ENCODE measurements around the gene NEK7. TPM values are rescaled to one million over a fixed set of nuclear protein-coding genes. Genes with fewer than 3 reads are reported as not detected.

NEK7 gene
- total RNA-seq (100 to 1,000 TPM; 106 to 107 TPM), polyA plus RNA-seq (100 to 1,000 TPM in 1 of 2 donors, 10 to 100 TPM in 1; 60.1 to 164 TPM)
- long read RNA-seq, donor 1, partial matches to known transcripts = 2 of 11 reads
- long read RNA-seq, donor 1, other reads (novel, unspliced or antisense) = 9 of 11 reads
- long read RNA-seq, donor 2, full-length matches to known transcripts = 35 of 67 reads
- long read RNA-seq, donor 2, partial matches to known transcripts = 6 of 67 reads
- long read RNA-seq, donor 2, other reads (novel, unspliced or antisense) = 26 of 67 reads

DNA sequence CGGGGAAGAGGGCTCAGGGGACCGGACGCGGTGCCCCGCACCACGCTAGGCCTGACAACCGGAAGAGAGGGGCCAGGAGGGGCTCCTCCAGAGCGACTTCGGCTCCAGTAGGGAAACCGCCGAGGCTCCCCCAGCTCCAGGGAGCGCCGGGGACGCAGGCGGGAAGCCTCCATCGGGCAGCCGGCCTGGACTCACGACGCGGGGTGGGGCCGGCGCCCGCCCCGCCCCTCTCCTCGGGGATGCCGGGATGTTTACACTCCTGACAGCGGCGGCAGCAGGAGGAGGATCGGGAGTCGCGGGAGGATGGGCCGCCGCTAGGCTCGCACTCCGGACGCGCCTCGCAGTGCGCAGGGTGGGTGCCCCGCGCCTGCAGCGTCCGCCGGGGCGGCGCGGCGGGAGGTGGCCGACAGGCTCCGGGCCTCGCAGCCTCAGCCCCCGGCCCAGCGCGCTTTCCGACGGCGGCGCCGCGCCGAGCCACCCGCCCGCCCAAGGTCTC, at the start of gene NEK7:
Gene NEK7 (plus strand): TSS at position 254 of the 496 bp plus-strand sequence. CDS start 75,583 bp downstream, outside the sequence.
- Histone ChIP-seq H3K4me1 (ENCODE audit: control insufficient read depth in 1 of 2, insufficient read depth in 2 of 2, low read length in 2 of 2) (peaks cover 0 to 2% of the 10 kb centered on the region in 2 donors), H3K4me3 (ENCODE audit: low read length in 2 of 2) (peak within 1 kb of the TSS; percentile 89 to 97), H3K9me3 (ENCODE audit: control insufficient read depth, low read length) (no peaks in the 10 kb centered on the region), H3K27ac (ENCODE audit: low read depth in 1 of 2, low read length in 2 of 2) (peak within 1 kb of the TSS; percentile 89 to 98), H3K27me3 (ENCODE audit: control insufficient read depth in 1 of 2, insufficient read depth in 2 of 2, low read length in 1 of 2) (no peaks in the 10 kb centered on the region), H3K36me3 (ENCODE audit: control insufficient read depth in 1 of 2, insufficient read depth in 2 of 2, low read length in 1 of 2) (no peaks in the 10 kb centered on the region)
- peak; percentile 90 to 93 for DNase-seq
- ATAC-seq (ENCODE audit: low FRiP score) = peak; percentile 87
- WGBS, 2 donors = 0% methylated on average over 54 to 63 of the region's 63 CpGs
- intact Hi-C loops (cut with DNase I) = loop anchor here in 1 of 2 donors (5.0 to 10.0 kb wide), 2 partner anchors 39 to 108 kb away; no protein-coding TSS in a partner anchor

GRCh38 chr1:198107091-198107501, 49.7 kb upstream of the NEK7 start:
- no peak for DNase-seq
- no peak overlapping the region for H3K4me3 ChIP-seq (ENCODE audit: low read length in 2 of 2)
- no peaks in the 10 kb centered on the region for H3K36me3 ChIP-seq (ENCODE audit: control insufficient read depth in 1 of 2, insufficient read depth in 2 of 2, low read length in 1 of 2)
- WGBS, 2 donors = 94 to 98% methylated on average over 2 of the region's 2 CpGs
- intact Hi-C loops (cut with DNase I) = no loop called here
- no peak overlapping the region for H3K27ac ChIP-seq (ENCODE audit: low read depth in 1 of 2, low read length in 2 of 2)
- ATAC-seq (ENCODE audit: low FRiP score) = no peak
- H3K27me3 ChIP-seq (ENCODE audit: control insufficient read depth in 1 of 2, insufficient read depth in 2 of 2, low read length in 1 of 2) = no peaks in the 10 kb centered on the region
- H3K4me1 ChIP-seq (ENCODE audit: control insufficient read depth in 1 of 2, insufficient read depth in 2 of 2, low read length in 2 of 2) = no peaks in the 10 kb centered on the region
- no peaks in the 10 kb centered on the region for H3K9me3 ChIP-seq (ENCODE audit: control insufficient read depth, low read length)

- H3K27me3 ChIP-seq (ENCODE audit: control insufficient read depth in 1 of 2, insufficient read depth in 2 of 2, low read length in 1 of 2) = no peaks in the 10 kb centered on the region
- no peaks in the 10 kb centered on the region for H3K36me3 ChIP-seq (ENCODE audit: control insufficient read depth in 1 of 2, insufficient read depth in 2 of 2, low read length in 1 of 2)
- no peak for DNase-seq
- intact Hi-C loops (cut with DNase I) = no loop called here
- WGBS, 2 donors = 90 to 94% methylated on average over 1 of the region's 1 CpG
- no peak for ATAC-seq (ENCODE audit: low FRiP score)
- H3K4me1 ChIP-seq (ENCODE audit: control insufficient read depth in 1 of 2, insufficient read depth in 2 of 2, low read length in 2 of 2) = no peaks in the 10 kb centered on the region
- H3K4me3 ChIP-seq (ENCODE audit: low read length in 2 of 2) = no peak overlapping the region
- H3K27ac ChIP-seq (ENCODE audit: low read depth in 1 of 2, low read length in 2 of 2) = no peak overlapping the region
- H3K9me3 ChIP-seq (ENCODE audit: control insufficient read depth, low read length) = no peaks in the 10 kb centered on the region
These were observed 48.0 kb upstream of the NEK7 start for GRCh38 chr1:198108636-198109370.

DNA sequence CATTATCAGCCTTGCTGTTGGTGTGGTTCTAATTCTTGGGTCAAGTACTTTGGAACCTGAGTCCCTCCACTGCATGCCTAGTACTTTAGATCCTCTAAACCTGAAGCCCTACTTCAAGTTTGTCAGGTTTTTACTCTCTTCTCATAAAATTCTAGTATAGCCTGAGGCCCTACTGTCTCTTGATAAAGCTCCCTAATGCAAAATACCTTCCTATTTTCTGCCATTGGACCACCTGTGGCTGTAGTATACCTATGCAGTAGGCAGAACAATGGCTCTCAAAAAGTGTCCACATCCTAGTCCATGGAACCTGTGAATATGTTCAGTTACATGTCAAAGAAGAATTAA, 47.5 kb upstream of the NEK7 start:
- Histone ChIP-seq H3K4me1 (ENCODE audit: control insufficient read depth in 1 of 2, insufficient read depth in 2 of 2, low read length in 2 of 2) (no peaks in the 10 kb centered on the region), H3K27ac (ENCODE audit: low read depth in 1 of 2, low read length in 2 of 2) (no peak overlapping the region), H3K4me3 (ENCODE audit: low read length in 2 of 2) (no peak overlapping the region), H3K27me3 (ENCODE audit: control insufficient read depth in 1 of 2, insufficient read depth in 2 of 2, low read length in 1 of 2) (no peaks in the 10 kb centered on the region), H3K9me3 (ENCODE audit: control insufficient read depth, low read length) (no peaks in the 10 kb centered on the region), H3K36me3 (ENCODE audit: control insufficient read depth in 1 of 2, insufficient read depth in 2 of 2, low read length in 1 of 2) (no peaks in the 10 kb centered on the region)
- intact Hi-C loops (cut with DNase I) = no loop called here
- ATAC-seq (ENCODE audit: low FRiP score) = no peak
- DNase-seq = no peak

GRCh38 chr1:198113342-198113750, 43.5 kb upstream of the NEK7 start:
- intact Hi-C loops (cut with DNase I) = no loop called here

DNA sequence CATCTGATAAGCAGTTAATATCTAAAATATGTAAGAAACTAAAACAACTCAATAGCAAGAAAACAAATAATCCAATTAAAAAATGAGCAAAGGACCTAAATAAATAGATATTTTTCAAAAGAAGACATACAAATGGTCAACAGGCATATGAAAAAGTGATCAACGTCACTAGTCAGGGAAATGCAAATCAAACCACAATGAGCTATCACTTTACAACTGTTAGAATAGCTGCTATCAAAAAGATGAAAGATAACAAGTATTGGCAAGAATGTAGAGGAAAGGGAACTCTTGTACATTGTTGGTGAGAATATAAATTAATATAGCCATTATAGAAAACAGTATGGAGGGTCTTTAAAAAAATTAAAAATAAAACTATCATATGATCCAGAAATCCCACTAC, 40.7 kb upstream of the NEK7 start:
- Histone ChIP-seq H3K27me3 (ENCODE audit: control insufficient read depth in 1 of 2, insufficient read depth in 2 of 2, low read length in 1 of 2) (no peaks in the 10 kb centered on the region), H3K4me1 (ENCODE audit: control insufficient read depth in 1 of 2, insufficient read depth in 2 of 2, low read length in 2 of 2) (no peaks in the 10 kb centered on the region), H3K9me3 (ENCODE audit: control insufficient read depth, low read length) (peaks cover 1% of the 10 kb centered on the region), H3K27ac (ENCODE audit: low read depth in 1 of 2, low read length in 2 of 2) (no peak overlapping the region), H3K36me3 (ENCODE audit: control insufficient read depth in 1 of 2, insufficient read depth in 2 of 2, low read length in 1 of 2) (no peaks in the 10 kb centered on the region), H3K4me3 (ENCODE audit: low read length in 2 of 2) (no peak overlapping the region)
- 88 to 92% methylated on average over 1 of the region's 1 CpG for WGBS, 2 donors
- DNase-seq = no peak
- no peak for ATAC-seq (ENCODE audit: low FRiP score)
- intact Hi-C loops (cut with DNase I) = loop anchor here (2.0 to 5.0 kb wide), 2 partner anchors 41 to 43 kb away; partner anchors contain the start of gene NEK7 (in 1 of the 2)

More at GRCh38 chr1:198113342-198113750, 43.5 kb upstream of the NEK7 start:
- Histone ChIP-seq H3K36me3 (ENCODE audit: control insufficient read depth in 1 of 2, insufficient read depth in 2 of 2, low read length in 1 of 2) (no peaks in the 10 kb centered on the region), H3K4me3 (ENCODE audit: low read length in 2 of 2) (no peak overlapping the region), H3K4me1 (ENCODE audit: control insufficient read depth in 1 of 2, insufficient read depth in 2 of 2, low read length in 2 of 2) (no peaks in the 10 kb centered on the region), H3K27ac (ENCODE audit: low read depth in 1 of 2, low read length in 2 of 2) (peak overlapping the region; percentile 57 to 63), H3K27me3 (ENCODE audit: control insufficient read depth in 1 of 2, insufficient read depth in 2 of 2, low read length in 1 of 2) (no peaks in the 10 kb centered on the region), H3K9me3 (ENCODE audit: control insufficient read depth, low read length) (no peaks in the 10 kb centered on the region)
- no peak for ATAC-seq (ENCODE audit: low FRiP score)
- DNase-seq = no peak

DNA sequence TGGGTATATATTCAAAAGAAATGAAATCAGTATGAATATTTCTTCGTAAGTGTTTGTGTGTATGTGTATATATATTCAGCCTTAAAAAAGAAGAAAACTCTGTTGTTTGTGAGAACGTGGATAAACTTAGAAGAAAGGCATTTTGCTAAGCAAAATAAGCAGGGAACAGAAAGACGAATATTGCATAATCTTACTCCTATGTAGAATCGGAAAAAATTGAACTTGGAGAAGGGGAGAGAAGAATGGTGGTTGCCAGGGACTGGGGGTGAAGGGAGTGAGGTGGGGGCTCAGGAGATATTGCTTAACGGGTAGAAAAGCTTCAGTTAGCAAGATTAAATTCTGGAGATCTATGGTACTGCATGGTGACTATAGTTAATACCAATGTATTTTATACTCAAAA, 40.3 kb upstream of the NEK7 start:
- H3K4me3 ChIP-seq (ENCODE audit: low read length in 2 of 2) = no peak overlapping the region
- ATAC-seq (ENCODE audit: low FRiP score) (no peak), DNase-seq (no peak)
- no peaks in the 10 kb centered on the region for H3K36me3 ChIP-seq (ENCODE audit: control insufficient read depth in 1 of 2, insufficient read depth in 2 of 2, low read length in 1 of 2)
- 73 to 86% methylated on average over 5 of the region's 5 CpGs for WGBS, 2 donors
- intact Hi-C loops (cut with DNase I) = loop anchor here (2.0 to 5.0 kb wide), 2 partner anchors 41 to 42 kb away; partner anchors contain the start of gene NEK7 (in 1 of the 2)
- H3K27me3 ChIP-seq (ENCODE audit: control insufficient read depth in 1 of 2, insufficient read depth in 2 of 2, low read length in 1 of 2) = no peaks in the 10 kb centered on the region
- no peak overlapping the region for H3K27ac ChIP-seq (ENCODE audit: low read depth in 1 of 2, low read length in 2 of 2)
- no peaks in the 10 kb centered on the region for H3K4me1 ChIP-seq (ENCODE audit: control insufficient read depth in 1 of 2, insufficient read depth in 2 of 2, low read length in 2 of 2)
- peaks cover 1% of the 10 kb centered on the region for H3K9me3 ChIP-seq (ENCODE audit: control insufficient read depth, low read length)

GRCh38 chr1:198117267-198117666, 39.5 kb upstream of the NEK7 start:
- ATAC-seq (ENCODE audit: low FRiP score) (no peak), DNase-seq (no peak)
- Histone ChIP-seq H3K27ac (ENCODE audit: low read depth in 1 of 2, low read length in 2 of 2) (peak overlapping the region in 1 of 2 donors; percentile 51), H3K36me3 (ENCODE audit: control insufficient read depth in 1 of 2, insufficient read depth in 2 of 2, low read length in 1 of 2) (no peaks in the 10 kb centered on the region), H3K4me1 (ENCODE audit: control insufficient read depth in 1 of 2, insufficient read depth in 2 of 2, low read length in 2 of 2) (no peaks in the 10 kb centered on the region), H3K9me3 (ENCODE audit: control insufficient read depth, low read length) (peaks cover 1% of the 10 kb centered on the region), H3K4me3 (ENCODE audit: low read length in 2 of 2) (no peak overlapping the region), H3K27me3 (ENCODE audit: control insufficient read depth in 1 of 2, insufficient read depth in 2 of 2, low read length in 1 of 2) (no peaks in the 10 kb centered on the region)
- intact Hi-C loops (cut with DNase I) = loop anchor here (2.0 to 5.0 kb wide), 2 partner anchors 40 to 42 kb away; partner anchors contain the start of gene NEK7 (in 1 of the 2)
- 90 to 96% methylated on average over 1 of the region's 1 CpG for WGBS, 2 donors

Measured in aorta (tissue), 5 donors.